ENCODE results near the gene FUS. TPM values are rescaled to one million over a fixed set of nuclear protein-coding genes. Genes with fewer than 3 reads are reported as not detected.
"Not testable (repeated sequence)": the region's sequence is repeated elsewhere in the genome, so short reads cannot be mapped to it uniquely, and the experiment has no call there.

Gene FUS
- total and polyA plus RNA-seq, 2 of the 13 experiments (the other 11 are each of a cell fraction or from before 2014, with no cell fraction given), result 68.1 to 168 TPM

DNA sequence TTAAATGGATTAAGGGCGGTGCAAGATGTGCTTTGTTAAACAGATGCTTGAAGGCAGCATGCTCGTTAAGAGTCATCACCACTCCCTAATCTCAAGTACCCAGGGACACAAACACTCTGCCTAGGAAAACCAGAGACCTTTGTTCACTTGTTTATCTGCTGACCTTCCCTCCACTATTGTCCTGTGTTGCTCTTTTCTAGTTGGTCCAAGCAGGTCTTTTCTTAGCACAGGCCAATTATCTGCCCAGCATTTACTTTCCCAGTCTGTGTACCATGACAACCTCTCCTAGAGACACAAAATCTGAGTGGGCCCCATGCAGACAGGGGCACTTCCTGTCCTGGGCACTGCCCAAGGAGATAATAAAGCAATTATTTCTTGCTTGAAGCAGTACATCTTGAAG, 9.9 kb upstream of the FUS start:
- in situ Hi-C loops (cut with HindIII; ENCODE audit: extremely low pct_ligation_motif_present, low pct_unique_long_range_greater_than_20kb); H2AFZ ChIP-seq (ENCODE audit: low read length); H3K36me3 ChIP-seq (replicated peaks in 1 of 2; ENCODE audit: control insufficient read depth in 1 of 2, insufficient read depth in 2 of 2, low read length in 2 of 2); FAIRE-seq; H3K9ac ChIP-seq (ENCODE audit: insufficient read depth, low read depth, low read length); H3K4me2 ChIP-seq (ENCODE audit: low read depth, low read length); DNase-seq (ENCODE audit: low spot score); intact Hi-C loops (cut with micrococcal nuclease; ENCODE audit: unreplicated experiment); H3K9me3 ChIP-seq (ENCODE audit: low read length); BruUV-seq (replicated peaks); H3K79me2 ChIP-seq (ENCODE audit: insufficient read depth, low read length); H3K4me3 ChIP-seq (replicated peaks in 1 of 3; ENCODE audit: insufficient read depth in 1 of 3, low read depth in 2 of 3, low read length in 3 of 3); H3K27ac ChIP-seq (ENCODE audit: extremely low read length, insufficient read depth, low read length); H3K27me3 ChIP-seq (ENCODE audit: control insufficient read depth in 1 of 2, insufficient read depth in 2 of 2, low read length in 2 of 2); H4K20me1 ChIP-seq (ENCODE audit: insufficient read depth, low read length); CTCF ChIA-PET (ENCODE audit: low intra/inter-chr PET ratio, low total read pairs); TF ChIP-seq SOX13 (IDR thresholded peaks at IDR 0.05): not testable (repeated sequence)
- 0% methylated on average over 1 of the region's 2 CpGs for WGBS (ENCODE audit: low lambda C conversion rate)
- TF ChIP-seq SOX13 (CRISPR knock-in tag; conservative IDR thresholded peaks at IDR 0.05 in 1 of 2, IDR thresholded peaks at IDR 0.05 in 1 of 2), result peak in 1 of 2 experiments; percentile 44; a peak in 1 of 4 replicates
- peak; percentile 29; the same call in 1 of the 2 replicates for TF ChIP-seq SOX5 (CRISPR knock-in tag; IDR thresholded peaks at IDR 0.05; ENCODE audit: borderline replicate concordance)
- ATAC-seq, result peak; percentile 30
- POLR2A ChIA-PET, result interaction anchor here (1.0 to 2.0 kb wide), 2 partner anchors 10 to 52 kb away, joined by 3 to 11 read pairs; partner anchors contain the start of genes FUS and KAT8
- peaks cover 43% of the 10 kb centered on the region for H3K4me1 ChIP-seq (ENCODE audit: insufficient read depth, low read length)

GRCh38 chr16:31177136-31177535, 2.8 kb upstream of the FUS start:
- BruUV-seq (replicated peaks), result no TSS peak
- ChIA-PET POLR2A (interaction anchor here (1.0 kb wide), 2 partner anchors 35 to 76 kb away, joined by 3 to 4 read pairs; no protein-coding TSS in a partner anchor), CTCF (ENCODE audit: low intra/inter-chr PET ratio, low total read pairs) (no interaction called here)
- no peaks in the 10 kb centered on the region for H3K9me3 ChIP-seq (ENCODE audit: low read length)
- H3K4me3 ChIP-seq (replicated peaks in 1 of 3; ENCODE audit: insufficient read depth in 1 of 3, low read depth in 2 of 3, low read length in 3 of 3), result no peak overlapping the region
- intact Hi-C loops (cut with micrococcal nuclease; ENCODE audit: unreplicated experiment) (no loop called here), in situ Hi-C loops (cut with HindIII; ENCODE audit: extremely low pct_ligation_motif_present, low pct_unique_long_range_greater_than_20kb) (no loop called here)
- H3K27me3 ChIP-seq (ENCODE audit: control insufficient read depth in 1 of 2, insufficient read depth in 2 of 2, low read length in 2 of 2), result no peaks in the 10 kb centered on the region; a peak in 1 of 5 replicates
- no peak overlapping the region for H3K9ac ChIP-seq (ENCODE audit: insufficient read depth, low read depth, low read length)
- no peak overlapping the region for H3K4me2 ChIP-seq (ENCODE audit: low read depth, low read length)
- FAIRE-seq (no peak), DNase-seq (ENCODE audit: low spot score) (no peak), ATAC-seq (no peak)
- H3K4me1 ChIP-seq (ENCODE audit: insufficient read depth, low read length), result peaks cover 33% of the 10 kb centered on the region
- H3K79me2 ChIP-seq (ENCODE audit: insufficient read depth, low read length), result peaks cover 28% of the 10 kb centered on the region
- peak; percentile 45; the same call in 1 of the 2 replicates for TF ChIP-seq ZNF652 (CRISPR knock-in tag; IDR thresholded peaks at IDR 0.05; ENCODE audit: borderline replicate concordance, low read depth)
- no peak for TF ChIP-seq NCOA2 (CRISPR knock-in tag; IDR thresholded peaks at IDR 0.05)
- no peak for TF ChIP-seq ATF7 (IDR thresholded peaks at IDR 0.05)
- no peak for TF ChIP-seq ATF7 (CRISPR knock-in tag; IDR thresholded peaks at IDR 0.05)
- peaks cover 3 to 4% of the 10 kb centered on the region in 2 experiments; a peak in 2 of 5 replicates for H3K36me3 ChIP-seq (replicated peaks in 1 of 2; ENCODE audit: control insufficient read depth in 1 of 2, insufficient read depth in 2 of 2, low read length in 2 of 2)
- H2AFZ ChIP-seq (ENCODE audit: low read length), result no peak overlapping the region
- WGBS (ENCODE audit: low lambda C conversion rate), result 44% methylated on average over 3 of the region's 3 CpGs
- H4K20me1 ChIP-seq (ENCODE audit: insufficient read depth, low read length), result peaks cover 17% of the 10 kb centered on the region
- no peak overlapping the region for H3K27ac ChIP-seq (ENCODE audit: extremely low read length, insufficient read depth, low read length)

Data from HepG2 (cell line).